ENCODE results near the gene HSPA1L. TPM values are rescaled to one million over a fixed set of nuclear protein-coding genes. Genes with fewer than 3 reads are reported as not detected.
"Not testable (repeated sequence)": the region's sequence is repeated elsewhere in the genome, so short reads cannot be mapped to it uniquely, and the experiment has no call there.

The HSPA1L gene
- total RNA-seq, result 1 to 10 TPM; 1.2 to 1.5 TPM
- 1.1 TPM for polyA plus RNA-seq (2013, experiment 1 of 2)
- polyA plus RNA-seq (2013, experiment 2 of 2), result 1.4 TPM
- long read RNA-seq, experiment 1, result 0 reads
- long read RNA-seq, experiment 2, partial matches to known transcripts, result 1 of 5 reads
- long read RNA-seq, experiment 2, other reads (novel, unspliced or antisense), result 2 of 5 reads
- long read RNA-seq, experiment 3, partial matches to known transcripts, result 0 of 3 reads
- long read RNA-seq, experiment 3, other reads (novel, unspliced or antisense), result 2 of 3 reads
- long read RNA-seq, experiment 4, result 0 reads

DNA sequence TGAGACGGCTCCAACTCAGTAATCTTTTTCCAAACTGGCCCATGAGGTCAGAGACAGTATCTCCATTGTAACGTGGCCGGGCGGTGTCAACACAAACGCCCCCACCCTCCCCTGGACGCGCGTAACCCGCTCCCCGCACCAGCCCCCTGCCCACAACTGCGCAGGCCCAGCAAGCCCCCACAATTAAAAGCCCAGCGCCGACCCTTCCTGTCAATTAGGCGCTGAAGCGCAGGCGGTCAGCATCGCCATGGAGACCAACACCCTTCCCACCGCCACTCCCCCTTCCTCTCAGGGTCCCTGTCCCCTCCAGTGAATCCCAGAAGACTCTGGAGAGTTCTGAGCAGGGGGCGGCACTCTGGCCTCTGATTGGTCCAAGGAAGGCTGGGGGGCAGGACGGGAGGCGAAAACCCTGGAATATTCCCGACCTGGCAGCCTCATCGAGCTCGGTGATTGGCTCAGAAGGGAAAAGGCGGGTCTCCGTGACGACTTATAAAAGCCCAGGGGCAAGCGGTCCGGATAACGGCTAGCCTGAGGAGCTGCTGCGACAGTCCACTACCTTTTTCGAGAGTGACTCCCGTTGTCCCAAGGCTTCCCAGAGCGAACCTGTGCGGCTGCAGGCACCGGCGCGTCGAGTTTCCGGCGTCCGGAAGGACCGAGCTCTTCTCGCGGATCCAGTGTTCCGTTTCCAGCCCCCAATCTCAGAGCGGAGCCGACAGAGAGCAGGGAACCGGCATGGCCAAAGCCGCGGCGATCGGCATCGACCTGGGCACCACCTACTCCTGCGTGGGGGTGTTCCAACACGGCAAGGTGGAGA lies at the start of gene HSPA1L, which contains the start of gene HSPA1A:
Gene HSPA1L, minus strand, starts transcription at position 259 of the 814 bp plus-strand sequence. CDS start 3,311 bp downstream, outside the sequence.
Gene HSPA1A, plus strand, starts transcription at position 519 of the 814 bp plus-strand sequence. Its CDS starts 214 bp downstream, at position 733.
- WGBS, 2 experiments (ENCODE audit: insufficient coverage in 1 of 2, insufficient read length in 1 of 2), result 0% methylated on average over 15 to 51 of the region's 56 CpGs
- H3K9me3 Mint-ChIP-seq, result peaks cover 13% of the 10 kb centered on the region
- Histone ChIP-seq H3K9ac (ENCODE audit: extremely low read depth, low read length, poor library complexity, severe bottlenecking) (peak within 1 kb of the TSS; percentile 96), H3K27ac (ENCODE audit: low read depth, low read length) (peak within 1 kb of the TSS; percentile 98), H3K9me3 (ENCODE audit: control insufficient read depth, low read length) (no peaks in the 10 kb centered on the region), H3K36me3 (ENCODE audit: control insufficient read depth, insufficient read depth, low read length) (no peaks in the 10 kb centered on the region), H3K4me1 (ENCODE audit: control insufficient read depth, insufficient read depth, low read length) (no peaks in the 10 kb centered on the region), H3K4me3 (ENCODE audit: low read length) (peak within 1 kb of the TSS; percentile 84), H3K27me3 (ENCODE audit: control insufficient read depth, insufficient read depth, low read length, poor library complexity, severe bottlenecking) (no peaks in the 10 kb centered on the region)
- peak; percentile 100 for DNase-seq
- peaks cover 24% of the 10 kb centered on the region for H3K4me1 Mint-ChIP-seq
- H3K27ac Mint-ChIP-seq, result peak within 1 kb of the TSS; percentile 100
- H3K27me3 Mint-ChIP-seq (ENCODE audit: insufficient read depth), result peaks cover 3% of the 10 kb centered on the region
- peaks cover 3% of the 10 kb centered on the region for H3K36me3 Mint-ChIP-seq (ENCODE audit: low read depth)
- TF ChIP-seq, protein P1, sequence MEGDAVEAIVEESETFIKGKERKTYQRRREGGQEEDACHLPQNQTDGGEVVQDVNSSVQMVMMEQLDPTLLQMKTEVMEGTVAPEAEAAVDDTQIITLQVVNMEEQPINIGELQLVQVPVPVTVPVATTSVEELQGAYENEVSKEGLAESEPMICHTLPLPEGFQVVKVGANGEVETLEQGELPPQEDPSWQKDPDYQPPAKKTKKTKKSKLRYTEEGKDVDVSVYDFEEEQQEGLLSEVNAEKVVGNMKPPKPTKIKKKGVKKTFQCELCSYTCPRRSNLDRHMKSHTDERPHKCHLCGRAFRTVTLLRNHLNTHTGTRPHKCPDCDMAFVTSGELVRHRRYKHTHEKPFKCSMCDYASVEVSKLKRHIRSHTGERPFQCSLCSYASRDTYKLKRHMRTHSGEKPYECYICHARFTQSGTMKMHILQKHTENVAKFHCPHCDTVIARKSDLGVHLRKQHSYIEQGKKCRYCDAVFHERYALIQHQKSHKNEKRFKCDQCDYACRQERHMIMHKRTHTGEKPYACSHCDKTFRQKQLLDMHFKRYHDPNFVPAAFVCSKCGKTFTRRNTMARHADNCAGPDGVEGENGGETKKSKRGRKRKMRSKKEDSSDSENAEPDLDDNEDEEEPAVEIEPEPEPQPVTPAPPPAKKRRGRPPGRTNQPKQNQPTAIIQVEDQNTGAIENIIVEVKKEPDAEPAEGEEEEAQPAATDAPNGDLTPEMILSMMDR (conservative IDR thresholded peaks at IDR 0.05), result no peak
- peak within 1 kb of the TSS; percentile 79 for H3K4me3 Mint-ChIP-seq

- peaks cover 5% of the 10 kb centered on the region for H3K36me3 Mint-ChIP-seq (ENCODE audit: low read depth)
- H3K4me1 Mint-ChIP-seq, result peaks cover 14% of the 10 kb centered on the region
- Histone ChIP-seq H3K9me3 (ENCODE audit: control insufficient read depth, low read length) (no peaks in the 10 kb centered on the region), H3K4me3 (ENCODE audit: low read length) (no peak overlapping the region), H3K27ac (ENCODE audit: low read depth, low read length) (peak overlapping the region; percentile 32), H3K27me3 (ENCODE audit: control insufficient read depth, insufficient read depth, low read length, poor library complexity, severe bottlenecking) (no peaks in the 10 kb centered on the region), H3K9ac (ENCODE audit: extremely low read depth, low read length, poor library complexity, severe bottlenecking) (no peak overlapping the region), H3K36me3 (ENCODE audit: control insufficient read depth, insufficient read depth, low read length) (peaks cover 7% of the 10 kb centered on the region), H3K4me1 (ENCODE audit: control insufficient read depth, insufficient read depth, low read length) (no peaks in the 10 kb centered on the region)
- no peak overlapping the region for H3K4me3 Mint-ChIP-seq
- 91 to 92% methylated on average over 5 to 8 of the region's 8 CpGs for WGBS, 2 experiments (ENCODE audit: insufficient coverage in 1 of 2, insufficient read length in 1 of 2)
- H3K27me3 Mint-ChIP-seq (ENCODE audit: insufficient read depth), result peaks cover 2% of the 10 kb centered on the region
- H3K27ac Mint-ChIP-seq, result no peak overlapping the region
- H3K9me3 Mint-ChIP-seq, result no peaks in the 10 kb centered on the region
- DNase-seq, result no peak
- TF ChIP-seq, protein P1 (conservative IDR thresholded peaks at IDR 0.05), result no peak
Observed at GRCh38 chr6:31864818-31865204, 49.7 kb upstream of the HSPA1L start.

GRCh38 chr6:31864123-31864562 lies 49.1 kb upstream of the HSPA1L start:
- H3K4me3 ChIP-seq (ENCODE audit: low read length), result peak overlapping the region; percentile 87
- not testable (repeated sequence) for DNase-seq; H3K9me3 ChIP-seq (ENCODE audit: control insufficient read depth, low read length); H3K27me3 ChIP-seq (ENCODE audit: control insufficient read depth, insufficient read depth, low read length, poor library complexity, severe bottlenecking); H3K4me1 ChIP-seq (ENCODE audit: control insufficient read depth, insufficient read depth, low read length); H3K27me3 Mint-ChIP-seq (ENCODE audit: insufficient read depth); H3K9me3 Mint-ChIP-seq
- Mint-ChIP-seq H3K27ac (peak overlapping the region; percentile 97), H3K36me3 (ENCODE audit: low read depth) (peaks cover 12% of the 10 kb centered on the region), H3K4me1 (peaks cover 14% of the 10 kb centered on the region), H3K4me3 (peak overlapping the region; percentile 92)
- 40 to 65% methylated on average over 7 to 16 of the region's 16 CpGs for WGBS, 2 experiments (ENCODE audit: insufficient coverage in 1 of 2, insufficient read length in 1 of 2)
- H3K36me3 ChIP-seq (ENCODE audit: control insufficient read depth, insufficient read depth, low read length), result peaks cover 14% of the 10 kb centered on the region
- peak overlapping the region; percentile 60 for H3K9ac ChIP-seq (ENCODE audit: extremely low read depth, low read length, poor library complexity, severe bottlenecking)
- H3K27ac ChIP-seq (ENCODE audit: low read depth, low read length), result peak overlapping the region; percentile 64

All from endodermal cell (in vitro differentiated cells).